ENCODE data around the gene NTN5. TPM values are rescaled to one million over a fixed set of nuclear protein-coding genes. Genes with fewer than 3 reads are reported as not detected.

The NTN5 gene
- total RNA-seq, 1 experiment from 2014 or later, result 0.57 TPM

GRCh38 chr19:48617146-48617937, 55.5 kb downstream of the NTN5 start:
- TF ChIP-seq CTCF (IDR thresholded peaks at IDR 0.05; ENCODE audit: unreplicated experiment), result peak; percentile 17
- no peaks in the 10 kb centered on the region for H3K9me3 Mint-ChIP-seq (ENCODE audit: low read depth, unreplicated experiment)
- DNase-seq, result no peak
- peak overlapping the region; percentile 94 for H3K4me3 Mint-ChIP-seq (ENCODE audit: low read depth, unreplicated experiment)
- intact Hi-C loops (cut with micrococcal nuclease; ENCODE audit: unreplicated experiment), result no loop called here
- BruUV-seq (replicated peaks), result no TSS peak
- H3K27me3 Mint-ChIP-seq (ENCODE audit: unreplicated experiment), result no peaks in the 10 kb centered on the region
- H3K4me1 Mint-ChIP-seq (ENCODE audit: low read depth, unreplicated experiment), result peaks cover 54% of the 10 kb centered on the region
- peaks cover 69% of the 10 kb centered on the region for H3K36me3 Mint-ChIP-seq (ENCODE audit: insufficient read depth, unreplicated experiment)
- H3K27ac Mint-ChIP-seq (ENCODE audit: unreplicated experiment), result peak overlapping the region; percentile 100
- CTCF ChIA-PET, result interaction anchor here (0.6 to 1.5 kb wide), 3 partner anchors 9 to 28 kb away, joined by 4 read pairs; no protein-coding TSS in a partner anchor

- peak overlapping the region; percentile 94 for H3K4me3 Mint-ChIP-seq (ENCODE audit: low read depth, unreplicated experiment)
- no peaks in the 10 kb centered on the region for H3K27me3 Mint-ChIP-seq (ENCODE audit: unreplicated experiment)
- H3K27ac Mint-ChIP-seq (ENCODE audit: unreplicated experiment), result peak overlapping the region; percentile 100
- H3K9me3 Mint-ChIP-seq (ENCODE audit: low read depth, unreplicated experiment), result no peaks in the 10 kb centered on the region
- DNase-seq, result no peak
- CTCF ChIA-PET, result interaction anchor here (0.6 to 1.5 kb wide), 2 partner anchors 8 to 23 kb away, joined by 4 read pairs; no protein-coding TSS in a partner anchor
- intact Hi-C loops (cut with micrococcal nuclease; ENCODE audit: unreplicated experiment), result no loop called here
- peaks cover 69% of the 10 kb centered on the region for H3K36me3 Mint-ChIP-seq (ENCODE audit: insufficient read depth, unreplicated experiment)
- H3K4me1 Mint-ChIP-seq (ENCODE audit: low read depth, unreplicated experiment), result peaks cover 54% of the 10 kb centered on the region
- TF ChIP-seq CTCF (IDR thresholded peaks at IDR 0.05; ENCODE audit: unreplicated experiment), result no peak
- no TSS peak for BruUV-seq (replicated peaks)
These were observed 56.2 kb downstream of the NTN5 start for GRCh38 chr19:48616491-48617056.

- intact Hi-C loops (cut with micrococcal nuclease; ENCODE audit: unreplicated experiment), result no loop called here
- no peak for TF ChIP-seq CTCF (IDR thresholded peaks at IDR 0.05; ENCODE audit: unreplicated experiment)
- Mint-ChIP-seq H3K27ac (ENCODE audit: unreplicated experiment) (peak overlapping the region; percentile 100), H3K9me3 (ENCODE audit: low read depth, unreplicated experiment) (no peaks in the 10 kb centered on the region), H3K27me3 (ENCODE audit: unreplicated experiment) (no peaks in the 10 kb centered on the region), H3K4me3 (ENCODE audit: low read depth, unreplicated experiment) (peak overlapping the region; percentile 94), H3K4me1 (ENCODE audit: low read depth, unreplicated experiment) (peaks cover 54% of the 10 kb centered on the region), H3K36me3 (ENCODE audit: insufficient read depth, unreplicated experiment) (peaks cover 69% of the 10 kb centered on the region)
- no TSS peak for BruUV-seq (replicated peaks)
- CTCF ChIA-PET, result no interaction called here
- no peak for DNase-seq
These were observed 56.8 kb downstream of the NTN5 start for GRCh38 chr19:48616041-48616436.

GRCh38 chr19:48615231-48616040, 57.4 kb downstream of the NTN5 start:
- intact Hi-C loops (cut with micrococcal nuclease; ENCODE audit: unreplicated experiment), result no loop called here
- no peak for TF ChIP-seq CTCF (IDR thresholded peaks at IDR 0.05; ENCODE audit: unreplicated experiment)
- DNase-seq, result no peak
- Mint-ChIP-seq H3K27me3 (ENCODE audit: unreplicated experiment) (no peaks in the 10 kb centered on the region), H3K4me3 (ENCODE audit: low read depth, unreplicated experiment) (peak overlapping the region; percentile 94), H3K27ac (ENCODE audit: unreplicated experiment) (peak overlapping the region; percentile 100), H3K36me3 (ENCODE audit: insufficient read depth, unreplicated experiment) (peaks cover 73% of the 10 kb centered on the region), H3K9me3 (ENCODE audit: low read depth, unreplicated experiment) (no peaks in the 10 kb centered on the region), H3K4me1 (ENCODE audit: low read depth, unreplicated experiment) (peaks cover 54% of the 10 kb centered on the region)
- CTCF ChIA-PET, result interaction anchor here (0.7 kb wide), 1 partner anchor 109 kb away, joined by 4 read pairs; no protein-coding TSS in a partner anchor
- BruUV-seq (replicated peaks), result no TSS peak

All from Calu3 (cell line).